ENCODE measurements around the gene EGLN1. TPM values are rescaled to one million over a fixed set of nuclear protein-coding genes. Genes with fewer than 3 reads are reported as not detected.
A peak's percentile ranks its signal among the peaks of the same experiment; 100 is the strongest.

EGLN1 gene
- total RNA-seq, 1 donor from 2014 or later = 23.6 TPM

- Histone ChIP-seq H3K4me3 (ENCODE audit: low read depth, low read length) (peak overlapping the region; percentile 91), H3K27me3 (ENCODE audit: control insufficient read depth, insufficient read depth, low read length) (no peaks in the 10 kb centered on the region), H3K36me3 (ENCODE audit: control insufficient read depth, insufficient read depth, low read length) (no peaks in the 10 kb centered on the region)
- TF ChIP-seq CTCF (IDR thresholded peaks at IDR 0.05; ENCODE audit: insufficient read depth, low read length, poor library complexity, severe bottlenecking) = no peak
- DNase-seq (ENCODE audit: low read depth) = no peak
Observed at GRCh38 chr1:231421546-231421970, 529 bp downstream of the EGLN1 start.

- no peak for TF ChIP-seq CTCF (IDR thresholded peaks at IDR 0.05; ENCODE audit: insufficient read depth, low read length, poor library complexity, severe bottlenecking)
- Histone ChIP-seq H3K36me3 (ENCODE audit: control insufficient read depth, insufficient read depth, low read length) (no peaks in the 10 kb centered on the region), H3K4me3 (ENCODE audit: low read depth, low read length) (peak overlapping the region; percentile 91), H3K27me3 (ENCODE audit: control insufficient read depth, insufficient read depth, low read length) (no peaks in the 10 kb centered on the region)
- no peak for DNase-seq (ENCODE audit: low read depth)
Observed at GRCh38 chr1:231420959-231421545, 1.0 kb downstream of the EGLN1 start.

GRCh38 chr1:231420299-231420958, 1.7 kb downstream of the EGLN1 start:
- Histone ChIP-seq H3K4me3 (ENCODE audit: low read depth, low read length) (peak overlapping the region; percentile 91), H3K36me3 (ENCODE audit: control insufficient read depth, insufficient read depth, low read length) (no peaks in the 10 kb centered on the region), H3K27me3 (ENCODE audit: control insufficient read depth, insufficient read depth, low read length) (no peaks in the 10 kb centered on the region)
- no peak for DNase-seq (ENCODE audit: low read depth)
- TF ChIP-seq CTCF (IDR thresholded peaks at IDR 0.05; ENCODE audit: insufficient read depth, low read length, poor library complexity, severe bottlenecking) = no peak

GRCh38 chr1:231419738-231420298, 2.3 kb downstream of the EGLN1 start:
- no peaks in the 10 kb centered on the region for H3K36me3 ChIP-seq (ENCODE audit: control insufficient read depth, insufficient read depth, low read length)
- no peak for TF ChIP-seq CTCF (IDR thresholded peaks at IDR 0.05; ENCODE audit: insufficient read depth, low read length, poor library complexity, severe bottlenecking)
- peak overlapping the region; percentile 91 for H3K4me3 ChIP-seq (ENCODE audit: low read depth, low read length)
- DNase-seq (ENCODE audit: low read depth) = no peak
- no peaks in the 10 kb centered on the region for H3K27me3 ChIP-seq (ENCODE audit: control insufficient read depth, insufficient read depth, low read length)

- peak overlapping the region; percentile 91 for H3K4me3 ChIP-seq (ENCODE audit: low read depth, low read length)
- no peak for TF ChIP-seq CTCF (IDR thresholded peaks at IDR 0.05; ENCODE audit: insufficient read depth, low read length, poor library complexity, severe bottlenecking)
- H3K27me3 ChIP-seq (ENCODE audit: control insufficient read depth, insufficient read depth, low read length) = no peaks in the 10 kb centered on the region
- no peak for DNase-seq (ENCODE audit: low read depth)
- H3K36me3 ChIP-seq (ENCODE audit: control insufficient read depth, insufficient read depth, low read length) = no peaks in the 10 kb centered on the region
Observed at GRCh38 chr1:231419147-231419546, 2.9 kb downstream of the EGLN1 start.
